ENCODE data around the gene TNK2.

The TNK2 gene

GRCh38 chr3:195886181-195887141 lies 21.9 kb downstream of the TNK2 start:
- Histone ChIP-seq H3K79me2 (ENCODE audit: insufficient read depth, low read length) (peaks cover 9% of the 10 kb centered on the region; the same call in 1 of the 2 replicates), H3F3A (ENCODE audit: insufficient read depth) (0 out of 2 replicates have a peak, but pooled peaks cover 3% of the 10 kb centered on the region), H3K27me3 (ENCODE audit: low read length) (no peaks in the 10 kb centered on the region), H3K9me3 (ENCODE audit: insufficient read depth, low read length) (no peaks in the 10 kb centered on the region), H3K4me2 (ENCODE audit: low read depth, low read length, poor library complexity, severe bottlenecking) (no peak overlapping the region), H2AFZ (ENCODE audit: low read depth, low read length, severe bottlenecking) (no peak overlapping the region), H3K9me2 (replicated peaks; ENCODE audit: insufficient read depth, low read length) (no peaks in the 10 kb centered on the region), H3K9ac (ENCODE audit: low read length) (no peak overlapping the region), H3K4me3 (ENCODE audit: insufficient read depth, low read length, poor library complexity, severe bottlenecking) (no peak overlapping the region), H3K27ac (ENCODE audit: low read depth, low read length) (no peak overlapping the region), H4K20me1 (ENCODE audit: low read depth, low read length) (no peaks in the 10 kb centered on the region), H3K36me3 (ENCODE audit: low read length) (no peaks in the 10 kb centered on the region)
- TF ChIP-seq EZH2phosphoT487 (conservative IDR thresholded peaks at IDR 0.05; ENCODE audit: low read length): no peak
- TF ChIP-seq, protein P1, sequence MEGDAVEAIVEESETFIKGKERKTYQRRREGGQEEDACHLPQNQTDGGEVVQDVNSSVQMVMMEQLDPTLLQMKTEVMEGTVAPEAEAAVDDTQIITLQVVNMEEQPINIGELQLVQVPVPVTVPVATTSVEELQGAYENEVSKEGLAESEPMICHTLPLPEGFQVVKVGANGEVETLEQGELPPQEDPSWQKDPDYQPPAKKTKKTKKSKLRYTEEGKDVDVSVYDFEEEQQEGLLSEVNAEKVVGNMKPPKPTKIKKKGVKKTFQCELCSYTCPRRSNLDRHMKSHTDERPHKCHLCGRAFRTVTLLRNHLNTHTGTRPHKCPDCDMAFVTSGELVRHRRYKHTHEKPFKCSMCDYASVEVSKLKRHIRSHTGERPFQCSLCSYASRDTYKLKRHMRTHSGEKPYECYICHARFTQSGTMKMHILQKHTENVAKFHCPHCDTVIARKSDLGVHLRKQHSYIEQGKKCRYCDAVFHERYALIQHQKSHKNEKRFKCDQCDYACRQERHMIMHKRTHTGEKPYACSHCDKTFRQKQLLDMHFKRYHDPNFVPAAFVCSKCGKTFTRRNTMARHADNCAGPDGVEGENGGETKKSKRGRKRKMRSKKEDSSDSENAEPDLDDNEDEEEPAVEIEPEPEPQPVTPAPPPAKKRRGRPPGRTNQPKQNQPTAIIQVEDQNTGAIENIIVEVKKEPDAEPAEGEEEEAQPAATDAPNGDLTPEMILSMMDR (IDR thresholded peaks at IDR 0.05; ENCODE audit: insufficient read depth, low read length, poor library complexity, severe bottlenecking): no peak

DNA sequence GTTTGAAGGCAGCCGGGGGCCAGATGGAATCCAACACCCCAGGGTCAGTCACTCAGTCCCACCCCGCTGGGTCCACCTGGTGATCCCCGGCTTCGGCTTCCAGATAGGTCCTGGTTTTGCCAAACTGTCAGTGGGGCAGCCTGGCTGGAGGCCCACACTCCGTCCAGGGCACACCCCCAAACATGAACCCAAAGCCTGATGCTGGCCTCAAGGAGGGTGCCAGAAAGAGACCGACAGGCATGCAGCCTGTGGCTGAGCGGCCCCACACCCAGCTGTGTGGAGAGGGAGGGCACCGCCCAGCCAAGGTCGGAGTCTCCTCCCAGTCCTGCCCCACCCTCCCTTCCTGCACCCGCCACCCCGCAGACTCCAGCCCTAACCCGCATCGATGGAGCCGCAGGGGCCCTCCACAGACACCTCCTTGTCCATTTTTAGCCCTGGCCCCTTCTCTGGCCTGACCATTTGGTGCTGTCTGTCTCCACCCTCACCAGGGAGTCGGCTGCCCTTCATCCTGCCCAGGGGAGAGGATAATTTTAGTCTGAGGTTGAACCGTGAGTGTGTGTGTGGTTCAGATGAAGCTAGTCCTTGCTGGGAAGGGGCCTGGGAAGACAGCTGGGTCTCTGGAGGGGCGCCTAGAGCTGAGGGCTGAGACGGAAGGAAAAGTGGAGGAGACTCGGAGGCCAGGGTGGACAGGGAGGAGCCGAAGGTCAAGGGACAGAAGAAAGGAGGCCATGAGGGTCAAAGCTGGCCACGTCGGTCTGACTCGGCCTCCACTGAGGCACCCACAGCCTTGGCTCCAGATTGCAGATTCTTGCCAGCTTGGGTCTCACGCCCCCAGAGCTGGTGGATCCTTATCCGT lies 23.1 kb downstream of the TNK2 start:
- Histone ChIP-seq H4K20me1 (ENCODE audit: low read depth, low read length) (no peaks in the 10 kb centered on the region), H2AFZ (ENCODE audit: low read depth, low read length, severe bottlenecking) (no peak overlapping the region), H3K9me2 (replicated peaks; ENCODE audit: insufficient read depth, low read length) (no peaks in the 10 kb centered on the region), H3F3A (ENCODE audit: insufficient read depth) (no peaks in the 10 kb centered on the region), H3K27me3 (ENCODE audit: low read length) (no peaks in the 10 kb centered on the region), H3K79me2 (ENCODE audit: insufficient read depth, low read length) (peaks cover 9% of the 10 kb centered on the region; the same call in 1 of the 2 replicates), H3K9ac (ENCODE audit: low read length) (no peak overlapping the region), H3K9me3 (ENCODE audit: insufficient read depth, low read length) (no peaks in the 10 kb centered on the region), H3K36me3 (ENCODE audit: low read length) (no peaks in the 10 kb centered on the region), H3K4me3 (ENCODE audit: insufficient read depth, low read length, poor library complexity, severe bottlenecking) (no peak overlapping the region), H3K4me2 (ENCODE audit: low read depth, low read length, poor library complexity, severe bottlenecking) (no peak overlapping the region), H3K27ac (ENCODE audit: low read depth, low read length) (no peak overlapping the region)
- TF ChIP-seq, protein P1 (IDR thresholded peaks at IDR 0.05; ENCODE audit: insufficient read depth, low read length, poor library complexity, severe bottlenecking): no peak
- TF ChIP-seq EZH2phosphoT487 (conservative IDR thresholded peaks at IDR 0.05; ENCODE audit: low read length): no peak

DNA sequence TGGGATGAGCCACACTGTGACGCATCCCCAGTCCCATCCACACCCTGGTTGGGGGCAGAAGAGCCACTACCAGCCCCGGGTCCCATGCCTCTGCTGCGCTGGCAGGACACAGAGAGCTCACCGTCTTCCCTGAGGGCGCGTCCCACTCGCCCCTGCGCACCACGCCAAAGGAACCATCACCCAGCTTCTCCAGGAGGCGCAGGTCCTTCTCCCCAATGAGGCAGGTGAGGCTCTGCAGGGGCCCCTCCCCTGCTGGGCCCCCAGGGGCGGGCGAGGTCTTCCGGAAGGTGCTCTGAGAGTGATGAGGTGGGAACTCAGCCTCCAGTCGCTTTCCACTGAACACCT lies 23.7 kb downstream of the TNK2 start:
- no peak overlapping the region for H2AFZ ChIP-seq (ENCODE audit: low read depth, low read length, severe bottlenecking)
- no peaks in the 10 kb centered on the region for H4K20me1 ChIP-seq (ENCODE audit: low read depth, low read length)
- H3K9me3 ChIP-seq (ENCODE audit: insufficient read depth, low read length): no peaks in the 10 kb centered on the region
- H3K9ac ChIP-seq (ENCODE audit: low read length): no peak overlapping the region
- TF ChIP-seq, protein P1 (IDR thresholded peaks at IDR 0.05; ENCODE audit: insufficient read depth, low read length, poor library complexity, severe bottlenecking): no peak
- TF ChIP-seq EZH2phosphoT487 (conservative IDR thresholded peaks at IDR 0.05; ENCODE audit: low read length): no peak
- no peaks in the 10 kb centered on the region for H3K9me2 ChIP-seq (replicated peaks; ENCODE audit: insufficient read depth, low read length)
- H3K27ac ChIP-seq (ENCODE audit: low read depth, low read length): no peak overlapping the region
- no peaks in the 10 kb centered on the region for H3F3A ChIP-seq (ENCODE audit: insufficient read depth)
- no peak overlapping the region for H3K4me3 ChIP-seq (ENCODE audit: insufficient read depth, low read length, poor library complexity, severe bottlenecking)
- no peaks in the 10 kb centered on the region for H3K36me3 ChIP-seq (ENCODE audit: low read length)
- peaks cover 8% of the 10 kb centered on the region; the same call in 1 of the 2 replicates for H3K79me2 ChIP-seq (ENCODE audit: insufficient read depth, low read length)
- no peaks in the 10 kb centered on the region for H3K27me3 ChIP-seq (ENCODE audit: low read length)
- H3K4me2 ChIP-seq (ENCODE audit: low read depth, low read length, poor library complexity, severe bottlenecking): no peak overlapping the region
